NT2/D1 (cell line): ENCODE measurements around the gene C4orf17.
A peak's percentile ranks its signal among the peaks of the same experiment; 100 is the strongest.

Experiments
- DNase-seq: peaks from one replicate; pipeline ENCODE4 v3.0.0-alpha.2; 2011; ENCODE audit warnings: low read depth, low spot score
- H3K27me3 ChIP-seq: 2 replicates; pipeline ENCODE4 v1.6.0; 2011; ENCODE audit warnings: mild to moderate bottlenecking; ENCODE audit not compliant: insufficient read length, insufficient read depth
- H3K36me3 ChIP-seq: 2 replicates; pipeline ENCODE4 v1.6.1; 2011; ENCODE audit warnings: mild to moderate bottlenecking, low read length, mixed read lengths; ENCODE audit not compliant: insufficient read depth, insufficient read length
- H3K4me1 ChIP-seq: 2 replicates; pipeline ENCODE4 v1.5.1; 2011; ENCODE audit not compliant: insufficient read depth, insufficient read length
- H3K4me3 ChIP-seq: 2 replicates; pipeline ENCODE4 v1.5.1; 2011; ENCODE audit warnings: low read depth; ENCODE audit not compliant: insufficient read length
- H3K9ac ChIP-seq: 2 replicates; pipeline ENCODE4 v1.6.0; 2011; ENCODE audit warnings: low read depth; ENCODE audit not compliant: insufficient read length
- H3K9me3 ChIP-seq: 2 replicates; pipeline ENCODE4 v1.5.1; 2011; ENCODE audit warnings: mild to moderate bottlenecking, low read length; ENCODE audit not compliant: insufficient read depth
- SUZ12 ChIP-seq: IDR thresholded peaks from 2 replicates; pipeline ENCODE4 v1.6.1; 2011; ENCODE audit not compliant: insufficient read length, insufficient read depth; ENCODE audit errors: extremely low read depth
- YY1 ChIP-seq: IDR thresholded peaks from 2 replicates; pipeline ENCODE4 v1.6.1; 2011; ENCODE audit not compliant: insufficient read length, insufficient read depth
- ZNF274 ChIP-seq: IDR thresholded peaks from 2 replicates; pipeline ENCODE4 v1.6.1; 2011; ENCODE audit warnings: mild to moderate bottlenecking, low read depth, low read length

C4orf17 gene

DNA sequence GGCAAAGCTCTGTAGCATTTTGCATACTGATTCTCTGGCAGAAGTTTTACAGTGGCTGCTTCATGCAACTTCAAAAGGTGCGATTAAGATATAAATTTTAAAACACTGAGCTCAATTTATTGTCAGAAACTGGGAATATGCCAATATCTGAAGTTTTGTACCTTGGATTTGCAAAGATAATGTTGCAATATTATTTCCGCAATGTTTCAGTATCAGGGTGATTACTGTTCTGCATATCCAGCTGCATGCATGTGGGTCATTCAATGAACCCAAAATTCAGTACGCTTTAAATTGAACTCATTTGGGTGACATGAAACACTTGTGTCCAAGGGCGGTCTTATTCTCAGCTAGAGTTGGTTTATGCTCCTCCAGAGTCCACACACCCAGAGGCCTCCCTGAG is 26.9 kb downstream of the C4orf17 start:
- H3K36me3 ChIP-seq: no peaks in the 10 kb centered on the region
- TF ChIP-seq ZNF274: no peak
- TF ChIP-seq SUZ12: no peak
- no peak for TF ChIP-seq YY1
- H3K9me3 ChIP-seq: no peaks in the 10 kb centered on the region
- no peak for DNase-seq
- no peak overlapping the region for H3K9ac ChIP-seq
- no peak overlapping the region for H3K4me3 ChIP-seq
- no peaks in the 10 kb centered on the region for H3K4me1 ChIP-seq
- no peaks in the 10 kb centered on the region for H3K27me3 ChIP-seq

DNA sequence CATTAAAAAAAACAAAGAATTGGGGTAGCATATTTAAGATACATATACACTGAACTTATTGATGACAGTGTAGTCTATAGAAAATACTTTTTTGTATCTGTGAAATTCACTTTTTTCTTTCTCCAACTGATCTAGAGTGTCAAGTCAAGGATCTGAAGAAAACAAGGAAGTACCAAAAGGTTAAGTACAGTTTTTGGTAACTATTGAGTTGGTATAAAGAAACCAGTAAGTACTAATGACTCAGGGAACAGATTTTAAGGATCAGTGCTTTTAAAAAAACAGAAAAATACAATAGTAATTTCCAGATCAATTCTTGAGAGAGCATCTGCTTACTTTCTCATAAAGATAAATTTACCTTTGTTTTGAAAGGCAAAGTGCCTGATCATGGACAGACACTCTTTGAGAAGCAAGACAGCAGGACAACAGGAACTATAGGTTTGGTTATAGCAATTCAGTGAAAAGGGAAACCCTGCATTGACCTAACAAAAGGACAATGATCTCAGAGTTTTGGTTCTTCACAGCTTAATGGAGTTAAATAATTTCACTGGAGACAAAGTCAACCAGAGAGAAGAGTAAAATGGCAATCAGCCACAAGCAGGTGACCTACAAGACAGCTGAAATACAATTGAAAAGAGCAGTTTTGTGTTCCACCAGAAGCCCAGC is 29.6 kb downstream of the C4orf17 start:
- DNase-seq: no peak
- Histone ChIP-seq H3K4me3 (no peak overlapping the region), H3K4me1 (no peaks in the 10 kb centered on the region), H3K36me3 (no peaks in the 10 kb centered on the region), H3K9me3 (no peaks in the 10 kb centered on the region), H3K9ac (no peak overlapping the region), H3K27me3 (no peaks in the 10 kb centered on the region)
- TF ChIP-seq SUZ12 (no peak), YY1 (no peak), ZNF274 (no peak)

DNA sequence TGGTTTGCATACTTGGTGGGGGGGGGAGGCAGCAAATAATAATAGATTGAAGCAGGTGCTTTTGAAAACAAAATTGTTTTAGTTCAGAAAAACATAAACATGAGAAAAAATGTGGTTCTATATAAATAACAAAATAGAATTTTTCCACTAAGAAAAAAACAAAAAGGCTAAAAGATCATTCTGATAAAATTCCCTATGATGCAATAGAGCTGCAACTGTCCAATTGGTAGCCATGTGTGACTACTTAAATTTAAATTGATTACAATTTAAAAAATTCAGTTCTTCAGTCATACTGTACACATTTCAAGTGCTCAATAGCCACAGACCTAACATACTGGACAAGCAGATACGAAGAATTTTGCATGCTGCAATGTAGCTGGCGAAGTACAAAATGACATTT is 42.1 kb downstream of the C4orf17 start:
- H3K9me3 ChIP-seq: no peaks in the 10 kb centered on the region
- no peaks in the 10 kb centered on the region for H3K4me1 ChIP-seq
- no peaks in the 10 kb centered on the region for H3K27me3 ChIP-seq
- no peak for DNase-seq
- no peak overlapping the region for H3K4me3 ChIP-seq
- TF ChIP-seq ZNF274 (no peak), SUZ12 (no peak), YY1 (no peak)
- H3K36me3 ChIP-seq: no peaks in the 10 kb centered on the region
- H3K9ac ChIP-seq: no peak overlapping the region

DNA sequence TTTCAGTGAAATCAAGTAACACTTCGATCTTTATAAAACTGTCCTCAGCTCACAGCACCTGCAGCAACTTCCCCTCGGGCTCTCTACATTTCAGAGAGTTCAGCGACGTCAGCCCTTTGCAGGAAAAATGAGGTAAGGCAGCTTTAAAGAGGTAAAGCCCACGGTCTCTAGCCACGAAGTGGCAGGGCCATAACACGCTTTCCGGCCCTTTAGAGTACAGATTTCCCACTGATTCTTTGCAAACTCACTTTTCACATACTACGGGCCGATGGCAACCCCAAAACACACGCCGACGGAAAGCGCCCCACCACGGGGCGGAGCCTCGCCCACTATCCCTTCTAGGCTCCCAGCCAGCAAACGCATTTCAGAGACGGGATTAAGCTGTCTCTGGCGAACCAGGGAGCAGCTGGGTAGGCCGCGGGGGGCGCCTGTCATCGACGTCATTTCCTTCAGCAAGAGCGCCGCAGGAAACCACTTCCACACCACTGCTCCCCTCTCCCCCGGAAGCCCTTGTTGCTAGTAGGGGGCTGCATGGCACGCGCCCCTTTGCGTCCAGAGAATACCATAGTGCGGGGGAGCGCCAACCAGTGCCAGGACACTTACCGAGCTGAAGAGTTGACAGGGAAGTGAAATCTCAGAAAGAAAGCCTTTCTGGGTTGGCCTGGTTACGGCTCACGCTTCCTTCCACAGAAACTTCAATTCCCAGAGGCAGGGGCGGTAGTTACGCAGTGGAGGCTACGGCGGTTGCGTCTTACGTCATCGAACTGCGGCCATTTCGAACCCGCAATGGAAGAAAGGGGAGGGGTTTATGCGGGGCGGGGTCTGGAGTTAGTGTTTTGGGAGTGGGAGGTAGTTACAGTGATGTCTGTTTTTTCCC is 52.7 kb downstream of the C4orf17 start, which contains the start of gene TRMT10A:
Gene TRMT10A (minus strand): TSS at position 730 of the 877 bp plus-strand sequence. CDS start 4,701 bp downstream, outside the sequence.
- peak within 1 kb of the TSS; percentile 68 for H3K4me3 ChIP-seq
- peak; percentile 87 for DNase-seq
- no peaks in the 10 kb centered on the region for H3K4me1 ChIP-seq
- H3K9ac ChIP-seq: peak within 1 kb of the TSS; percentile 89
- no peaks in the 10 kb centered on the region for H3K36me3 ChIP-seq
- no peak for TF ChIP-seq YY1
- no peak for TF ChIP-seq SUZ12
- TF ChIP-seq ZNF274: no peak
- H3K9me3 ChIP-seq: no peaks in the 10 kb centered on the region
- H3K27me3 ChIP-seq: no peaks in the 10 kb centered on the region

DNA sequence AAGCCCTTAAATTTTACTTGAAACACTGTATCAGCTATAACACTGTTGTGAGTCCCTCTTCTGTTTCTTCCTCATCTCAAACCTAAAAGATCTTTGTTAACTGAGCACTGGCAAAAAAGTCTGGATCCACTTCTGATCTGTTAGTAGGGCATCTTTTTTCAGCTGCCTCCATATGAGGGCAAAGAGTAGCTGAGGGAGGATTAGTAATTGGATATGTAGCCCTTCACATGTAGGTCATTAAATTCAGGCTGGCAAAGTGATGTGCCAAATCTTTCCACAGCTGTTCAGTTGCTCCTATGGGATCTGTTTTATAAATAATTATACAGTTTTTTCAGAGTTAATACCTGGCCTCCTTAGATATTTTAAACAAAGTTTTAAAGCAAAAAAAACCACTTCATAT is 54.1 kb downstream of the C4orf17 start:
- Histone ChIP-seq H3K4me3 (no peak overlapping the region), H3K9me3 (no peaks in the 10 kb centered on the region), H3K4me1 (no peaks in the 10 kb centered on the region), H3K27me3 (no peaks in the 10 kb centered on the region), H3K9ac (no peak overlapping the region), H3K36me3 (no peaks in the 10 kb centered on the region)
- no peak for TF ChIP-seq ZNF274
- no peak for TF ChIP-seq YY1
- no peak for TF ChIP-seq SUZ12
- DNase-seq: no peak

DNA sequence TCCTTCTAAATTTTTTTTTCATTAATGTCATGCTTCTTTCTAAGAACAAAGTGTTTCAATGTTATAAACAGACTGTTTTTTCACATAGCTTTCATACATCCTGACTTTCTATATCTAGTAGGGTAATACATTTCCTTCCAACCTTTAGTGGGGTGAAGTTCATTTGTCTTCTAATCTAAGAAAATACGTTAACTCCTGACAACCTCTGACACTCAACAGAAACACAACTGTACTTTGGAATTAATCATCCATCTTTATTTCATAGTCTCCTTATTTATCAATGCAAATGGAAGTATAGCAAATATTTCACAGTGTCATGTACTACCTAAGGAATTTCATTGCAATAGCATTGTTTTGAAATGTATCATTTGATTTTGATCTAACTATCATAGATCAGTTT is 61.1 kb downstream of the C4orf17 start:
- H3K36me3 ChIP-seq: no peaks in the 10 kb centered on the region
- H3K4me3 ChIP-seq: no peak overlapping the region
- no peaks in the 10 kb centered on the region for H3K4me1 ChIP-seq
- no peaks in the 10 kb centered on the region for H3K27me3 ChIP-seq
- no peak for DNase-seq
- no peak overlapping the region for H3K9ac ChIP-seq
- no peaks in the 10 kb centered on the region for H3K9me3 ChIP-seq
- TF ChIP-seq SUZ12: no peak
- TF ChIP-seq YY1: no peak
- no peak for TF ChIP-seq ZNF274

DNA sequence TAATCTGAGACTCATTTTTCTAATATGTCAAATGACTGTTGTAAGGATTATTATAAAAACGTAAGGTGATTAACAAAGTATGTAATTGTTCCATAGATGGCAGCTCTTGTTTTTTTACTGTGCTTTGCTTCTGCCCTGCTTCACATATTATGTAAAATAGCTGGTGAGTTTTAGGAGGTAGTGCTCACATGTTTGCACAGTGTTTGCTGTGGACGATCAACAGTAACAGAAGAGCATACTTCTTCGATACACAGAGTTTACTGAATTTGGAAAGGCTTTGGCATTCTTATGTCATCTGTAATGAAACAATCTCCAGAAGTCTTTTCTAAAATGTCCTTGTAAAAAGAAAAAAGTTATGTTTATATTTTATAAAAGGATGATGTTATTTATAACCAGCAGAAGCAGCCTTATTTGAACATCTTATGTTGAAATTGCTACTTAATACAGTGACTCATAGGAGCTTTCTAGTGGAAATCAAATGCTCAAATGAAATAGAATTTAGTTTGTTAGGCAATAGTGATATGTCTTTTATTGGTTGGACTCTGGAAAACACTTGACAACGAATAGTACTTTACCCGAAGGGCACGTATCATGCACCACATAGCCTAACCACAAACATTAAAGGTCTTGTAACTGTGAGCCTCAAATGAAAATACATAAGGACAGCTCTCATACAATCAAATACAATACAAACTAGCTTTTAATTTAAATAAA is 61.9 kb downstream of the C4orf17 start:
- no peaks in the 10 kb centered on the region for H3K36me3 ChIP-seq
- no peaks in the 10 kb centered on the region for H3K4me1 ChIP-seq
- no peaks in the 10 kb centered on the region for H3K9me3 ChIP-seq
- TF ChIP-seq YY1 (no peak), SUZ12 (no peak), ZNF274 (no peak)
- DNase-seq: no peak
- no peak overlapping the region for H3K9ac ChIP-seq
- no peaks in the 10 kb centered on the region for H3K27me3 ChIP-seq
- no peak overlapping the region for H3K4me3 ChIP-seq
